H1 (cell line): ENCODE data around the gene EDA. TPM values are rescaled to one million over a fixed set of nuclear protein-coding genes. Genes with fewer than 3 reads are reported as not detected.

Experiments
- CTCF ChIA-PET: fragments of 300-600 bp; sonication (Branson Sonifier 250); formaldehyde crosslinking; loops from one replicate; lab custom pipeline; 2021; ENCODE audit not compliant: partially characterized antibody; lab: Charles Lee
- POLR2A ChIA-PET: fragments of 300-600 bp; sonication (Branson Sonifier 250); formaldehyde crosslinking; loops from one replicate; lab custom pipeline; 2021; ENCODE audit warnings: inconsistent platforms; ENCODE audit not compliant: partially characterized antibody; lab: Charles Lee
- DNase-seq, 2 experiments: peaks; one replicate each; pipeline versions ENCODE4 v3.0.0 to v3.0.0-alpha.2; 2010 to 2022; ENCODE audit warnings: low spot score in 2 of 2, low read depth in 1 of 2, mixed read lengths in 1 of 2
- FAIRE-seq: peaks from 2 replicates; lab custom pipeline; 2011; peaks lifted over from hg19 to GRCh38; lab: Jason Lieb, UNC
- H2AFZ ChIP-seq: 2 replicates; pipeline ENCODE4 v1.8.1; 2012; ENCODE audit warnings: low read length, inconsistent platforms
- H2AK5ac ChIP-seq: 2 replicates; pipeline ENCODE4 v1.6.1; 2013; ENCODE audit warnings: low read depth, low read length
- H2BK120ac ChIP-seq: replicated peaks from 2 replicates; pipeline ENCODE3; 2013; ENCODE audit warnings: low read depth, low read length, inconsistent platforms
- H2BK12ac ChIP-seq: 2 replicates; pipeline ENCODE4 v1.6.1; 2013; ENCODE audit warnings: low read depth, low read length
- H2BK15ac ChIP-seq: 2 replicates; pipeline ENCODE4 v1.6.1; 2013; ENCODE audit warnings: low read length
- H2BK20ac ChIP-seq: 2 replicates; pipeline ENCODE4 v1.6.1; 2013; ENCODE audit warnings: low read length
- H2BK5ac ChIP-seq: 2 replicates; pipeline ENCODE4 v1.6.1; 2013; ENCODE audit warnings: low read depth, low read length
- H3K14ac ChIP-seq: 2 replicates; pipeline ENCODE4 v1.6.1; 2013; ENCODE audit warnings: inconsistent platforms; ENCODE audit not compliant: insufficient read length
- H3K18ac ChIP-seq: 2 replicates; pipeline ENCODE4 v1.6.1; 2013; ENCODE audit warnings: low read length; ENCODE audit errors: extremely low read depth
- H3K23ac ChIP-seq: 2 replicates; pipeline ENCODE4 v1.6.1; 2013; ENCODE audit warnings: inconsistent platforms; ENCODE audit not compliant: insufficient read length
- H3K23me2 ChIP-seq: 2 replicates; pipeline ENCODE4 v1.6.1; 2013; ENCODE audit warnings: low read depth, low read length
- H3K27ac ChIP-seq: 2 replicates; pipeline ENCODE4 v1.6.1; 2011; ENCODE audit warnings: low read depth, low read length, inconsistent platforms
- H3K27me3 ChIP-seq, 4 experiments: replicated peaks in 1 of 4; 1 replicate in 1 of 4; 2 replicates in 3 of 4; pipeline versions ENCODE4 v1.6.1 to v1.8.1; 2011 to 2013; ENCODE audit warnings: low read length in 3 of 4, mild to moderate bottlenecking in 3 of 4, inconsistent platforms in 2 of 4, mixed read lengths in 2 of 4, moderate library complexity in 1 of 4; ENCODE audit not compliant: control insufficient read depth in 3 of 4, insufficient read depth in 3 of 4; ENCODE audit errors: extremely low read depth in 1 of 4
- H3K36me3 ChIP-seq, 4 experiments: 2 replicates each; pipeline versions ENCODE4 v1.6.1 to v1.8.1; 2011 to 2013; ENCODE audit warnings: mild to moderate bottlenecking in 4 of 4, low read length in 3 of 4, moderate library complexity in 2 of 4, control low read depth in 1 of 4, inconsistent platforms in 1 of 4; ENCODE audit not compliant: insufficient read depth in 4 of 4, control insufficient read depth in 2 of 4
- H3K4ac ChIP-seq: replicated peaks from 2 replicates; pipeline ENCODE3; 2013; ENCODE audit warnings: low read length, low read depth, mixed read lengths, inconsistent platforms; ENCODE audit not compliant: insufficient read length
- H3K4me1 ChIP-seq, 4 experiments: replicated peaks in 1 of 4; 1 replicate in 1 of 4; 2 replicates in 3 of 4; pipeline versions ENCODE4 v1.6.1 to v1.8.1; 2011 to 2013; ENCODE audit warnings: low read length in 3 of 4, inconsistent platforms in 2 of 4, mixed read lengths in 1 of 4; ENCODE audit not compliant: insufficient read depth in 4 of 4, control insufficient read depth in 3 of 4
- H3K4me2 ChIP-seq, 2 experiments: 2 replicates each; pipeline versions ENCODE4 v1.6.1 to v1.8.1; 2011 to 2013; ENCODE audit warnings: low read depth in 2 of 2, low read length in 2 of 2, control low read depth in 1 of 2, inconsistent platforms in 1 of 2, mild to moderate bottlenecking in 1 of 2; ENCODE audit not compliant: insufficient read depth in 1 of 2
- H3K4me3 ChIP-seq, 4 experiments: fragments of 200-600, 300-600 bp in 1 of 4; sonication (generic), shearing (Covaris generic), sonication (Bioruptor Twin) in 1 of 4; 2 replicates each; pipeline versions ENCODE4 v1.5.1 to v1.8.1; 2011 to 2016; ENCODE audit warnings: low read length in 4 of 4, low read depth in 3 of 4, control low read depth in 2 of 4, inconsistent platforms in 2 of 4, mild to moderate bottlenecking in 2 of 4, mixed read lengths in 1 of 4, moderate library complexity in 1 of 4; ENCODE audit not compliant: insufficient read depth in 2 of 4; ENCODE audit errors: extremely low read depth in 1 of 4
- H3K56ac ChIP-seq: replicated peaks from 2 replicates; pipeline ENCODE3; 2013; ENCODE audit warnings: low read depth, mild to moderate bottlenecking, mixed read lengths, low read length, inconsistent platforms; ENCODE audit not compliant: insufficient read length
- H3K79me1 ChIP-seq: 2 replicates; pipeline ENCODE4 v1.6.1; 2013; ENCODE audit warnings: low read depth, low read length, control low read depth
- H3K79me2 ChIP-seq, 2 experiments: 2 replicates each; pipeline versions ENCODE4 v1.6.1 to v1.8.1; 2012 to 2013; ENCODE audit warnings: low read length in 2 of 2, mild to moderate bottlenecking in 2 of 2, inconsistent platforms in 1 of 2; ENCODE audit not compliant: insufficient read depth in 2 of 2, control insufficient read depth in 1 of 2
- H3K9ac ChIP-seq, 4 experiments: replicated peaks in 1 of 4; 1 replicate in 1 of 4; 2 replicates in 3 of 4; pipeline versions ENCODE4 v1.6.1 to v1.8.1; 2011 to 2013; ENCODE audit warnings: low read depth in 3 of 4, low read length in 3 of 4, control low read depth in 2 of 4, mild to moderate bottlenecking in 2 of 4, moderate library complexity in 2 of 4, inconsistent platforms in 1 of 4; ENCODE audit errors: extremely low read depth in 1 of 4
- H3K9me3 ChIP-seq, 2 experiments: 2 replicates each; pipeline versions ENCODE4 v1.6.1 to v1.8.1; 2012 to 2013; ENCODE audit warnings: mild to moderate bottlenecking in 2 of 2, moderate library complexity in 2 of 2, control low read depth in 1 of 2, inconsistent platforms in 1 of 2, low read depth in 1 of 2, low read length in 1 of 2, mixed read lengths in 1 of 2; ENCODE audit not compliant: insufficient read depth in 2 of 2
- H4K20me1 ChIP-seq, 2 experiments: replicated peaks in 1 of 2; 2 replicates each; pipeline versions ENCODE3 to v1.8.1; 2011 to 2013; ENCODE audit warnings: inconsistent platforms in 2 of 2, low read length in 2 of 2, mild to moderate bottlenecking in 1 of 2; ENCODE audit not compliant: insufficient read depth in 2 of 2, control insufficient read depth in 1 of 2
- H4K5ac ChIP-seq: 2 replicates; pipeline ENCODE4 v1.6.1; 2013; ENCODE audit warnings: low read length, low read depth, mixed read lengths, inconsistent platforms; ENCODE audit not compliant: insufficient read length
- H4K8ac ChIP-seq: 2 replicates; pipeline ENCODE4 v1.8.0; 2013; ENCODE audit warnings: mild to moderate bottlenecking, moderate library complexity, low read length, inconsistent platforms; ENCODE audit not compliant: insufficient read depth; ENCODE audit errors: extremely low read depth
- H4K91ac ChIP-seq: replicated peaks from 2 replicates; pipeline ENCODE3; 2013; ENCODE audit warnings: low read length, mixed read lengths, inconsistent platforms; ENCODE audit not compliant: insufficient read length
- BCL11A ChIP-seq, 2 experiments: IDR thresholded peaks; one replicate each; pipeline ENCODE4 v1.6.1; 2011; ENCODE audit warnings: low read depth in 2 of 2, low read length in 2 of 2, mild to moderate bottlenecking in 2 of 2
- EP300 ChIP-seq, 2 experiments: IDR thresholded peaks; 1 replicate in 1 of 2; 2 replicates in 1 of 2; pipeline ENCODE4 v1.6.1; 2011 to 2012; ENCODE audit warnings: low read depth in 2 of 2, low read length in 2 of 2, mild to moderate bottlenecking in 2 of 2, borderline replicate concordance in 1 of 2, inconsistent platforms in 1 of 2, moderate library complexity in 1 of 2
- FOSL1 ChIP-seq: IDR thresholded peaks from 2 replicates; pipeline ENCODE4 v1.6.1; 2011; ENCODE audit warnings: mild to moderate bottlenecking, low read depth, low read length, moderate library complexity; ENCODE audit not compliant: insufficient read depth
- GTF2F1 ChIP-seq: IDR thresholded peaks from 2 replicates; pipeline ENCODE4 v1.6.1; 2012; ENCODE audit warnings: low read depth, low read length, improper control_type of control experiment, borderline replicate concordance
- HDAC6 ChIP-seq: IDR thresholded peaks from one replicate; pipeline ENCODE4 v1.7.1; 2012; ENCODE audit warnings: low read depth, mild to moderate bottlenecking, inconsistent platforms, low read length, moderate library complexity
- KDM1A ChIP-seq: fragments of 200-600, 300-600 bp; sonication (generic); IDR thresholded peaks from 2 replicates; pipeline ENCODE4 v1.7.1; 2016; ENCODE audit warnings: mild to moderate bottlenecking, low read length, borderline replicate concordance
- POLR2AphosphoS5 ChIP-seq: IDR thresholded peaks from 2 replicates; pipeline ENCODE4 v1.6.1; 2011; ENCODE audit warnings: low read depth, low read length
- RFX5 ChIP-seq: IDR thresholded peaks from 2 replicates; pipeline ENCODE4 v1.6.1; 2011; ENCODE audit warnings: low read depth, low read length, improper control_type of control experiment, borderline replicate concordance
- SRF ChIP-seq: IDR thresholded peaks from 2 replicates; pipeline ENCODE4 v1.6.1; 2011; ENCODE audit warnings: mild to moderate bottlenecking, low read depth, low read length, moderate library complexity
- TAF1 ChIP-seq: IDR thresholded peaks from 2 replicates; pipeline ENCODE4 v1.6.1; 2011; ENCODE audit warnings: mild to moderate bottlenecking, low read depth, low read length
- TCF12 ChIP-seq: IDR thresholded peaks from 2 replicates; pipeline ENCODE4 v1.6.1; 2011; ENCODE audit warnings: low read depth, mild to moderate bottlenecking, low read length
- WGBS, 2 experiments: shearing (Covaris generic) in 1 of 2; methylation state at CpG; one replicate each; pipeline versions ENCODE4 v1.1.6 to v1.1.7; 2013 to 2015; ENCODE audit warnings: low lambda C conversion rate in 2 of 2, mixed read lengths in 2 of 2, inconsistent platforms in 1 of 2, low coverage in 1 of 2, missing lambda C conversion rate in 1 of 2; ENCODE audit not compliant: insufficient replicate concordance in 2 of 2, insufficient coverage in 1 of 2, insufficient read length in 1 of 2; ENCODE audit errors: extremely low coverage in 1 of 2, missing lambda C conversion rate in 1 of 2; 5-methylcytosine and 5-hydroxymethylcytosine counted together
- polyA plus RNA-seq, 7 experiments: library from polyadenylated mRNA; depleted of rRNA in 3 of 7; stranded (reverse) in 5 of 7; unstranded in 2 of 7; fragments of >200 nt in 5 of 7; fragments of 200-250 nt in 2 of 7; gene quantifications; 1 replicate in 5 of 7; 2 replicates in 1 of 7; 4 replicates in 1 of 7; pipeline versions ENCODE4 v1.2.1 to v1.2.3, GENCODE V29; 2011 to 2013; ENCODE audit warnings: missing spikeins in 2 of 7, mixed read lengths in 2 of 7
- total RNA-seq: library from RNA; stranded (reverse); fragmentation: NEBNext Ultra II Directional; extraction: Animal tissue kit (Norgen Biotek cat#: 25700); gene quantifications from 2 replicates; pipeline ENCODE4 v1.2.1, GENCODE V29; 2021
- TF ChIP-seq, protein P1 (sequence below): IDR thresholded peaks from 2 replicates; pipeline ENCODE4 v1.6.1; 2012; ENCODE audit warnings: low read length, inconsistent platforms

Gene EDA
- total and polyA plus RNA-seq, 2 of the 8 experiments (the other 6 are each of a cell fraction or from before 2014, with no cell fraction given), result 7.5 to 10.5 TPM

DNA sequence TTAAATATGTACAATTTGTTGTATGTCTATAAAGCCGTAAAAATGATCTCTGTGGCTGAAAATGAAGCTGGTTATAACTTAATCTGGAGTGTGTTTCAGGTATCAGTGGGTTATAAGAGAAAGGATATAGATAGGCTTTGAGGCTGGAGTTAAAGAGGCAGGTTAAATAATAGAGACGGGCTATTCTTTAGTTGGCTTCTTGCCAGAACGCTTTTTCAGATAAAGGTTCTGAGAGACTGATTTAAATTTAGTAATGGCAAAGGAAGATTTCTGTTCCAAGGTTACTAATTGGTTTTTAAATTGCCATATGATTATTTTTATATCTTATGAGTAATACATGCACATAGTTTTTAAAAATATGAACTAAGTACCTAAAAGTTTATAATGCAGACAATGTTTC lies 316.4 kb downstream of the EDA start:
- no peaks in the 10 kb centered on the region for H3K79me1 ChIP-seq
- H2BK5ac ChIP-seq, result no peak overlapping the region
- no peaks in the 10 kb centered on the region for H3K36me3 ChIP-seq
- H3K23me2 ChIP-seq, result no peaks in the 10 kb centered on the region
- no peak overlapping the region for H3K23ac ChIP-seq
- H2BK15ac ChIP-seq, result no peak overlapping the region
- no peak overlapping the region for H3K56ac ChIP-seq
- ChIA-PET POLR2A (no interaction called here), CTCF (no interaction called here)
- H2BK120ac ChIP-seq, result no peak overlapping the region
- no peak overlapping the region for H3K4ac ChIP-seq
- H4K5ac ChIP-seq, result no peak overlapping the region
- no peak overlapping the region for H3K18ac ChIP-seq
- H4K91ac ChIP-seq, result no peak overlapping the region
- no peak overlapping the region for H2BK20ac ChIP-seq
- H3K4me1 ChIP-seq, result no peaks in the 10 kb centered on the region
- no peaks in the 10 kb centered on the region for H4K20me1 ChIP-seq
- no peak for DNase-seq
- H3K27me3 ChIP-seq, result no peaks in the 10 kb centered on the region
- no peak for TF ChIP-seq HDAC6
- TF ChIP-seq BCL11A (IDR thresholded peaks at IDR 0.05; ENCODE audit: low read depth in 2 of 2, low read length in 2 of 2), result no peak
- no peak for TF ChIP-seq GTF2F1
- TF ChIP-seq TAF1, result no peak
- TF ChIP-seq RFX5, result no peak
- no peak for TF ChIP-seq TCF12
- no peak for TF ChIP-seq FOSL1
- TF ChIP-seq, protein P1, sequence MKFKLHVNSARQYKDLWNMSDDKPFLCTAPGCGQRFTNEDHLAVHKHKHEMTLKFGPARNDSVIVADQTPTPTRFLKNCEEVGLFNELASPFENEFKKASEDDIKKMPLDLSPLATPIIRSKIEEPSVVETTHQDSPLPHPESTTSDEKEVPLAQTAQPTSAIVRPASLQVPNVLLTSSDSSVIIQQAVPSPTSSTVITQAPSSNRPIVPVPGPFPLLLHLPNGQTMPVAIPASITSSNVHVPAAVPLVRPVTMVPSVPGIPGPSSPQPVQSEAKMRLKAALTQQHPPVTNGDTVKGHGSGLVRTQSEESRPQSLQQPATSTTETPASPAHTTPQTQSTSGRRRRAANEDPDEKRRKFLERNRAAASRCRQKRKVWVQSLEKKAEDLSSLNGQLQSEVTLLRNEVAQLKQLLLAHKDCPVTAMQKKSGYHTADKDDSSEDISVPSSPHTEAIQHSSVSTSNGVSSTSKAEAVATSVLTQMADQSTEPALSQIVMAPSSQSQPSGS, result no peak
- TF ChIP-seq SRF, result no peak
- TF ChIP-seq KDM1A, result no peak
- no peak for TF ChIP-seq POLR2AphosphoS5
- TF ChIP-seq EP300 (IDR thresholded peaks at IDR 0.05; ENCODE audit: borderline replicate concordance in 1 of 2, low read depth in 2 of 2, low read length in 2 of 2), result no peak
- no peak overlapping the region for H2BK12ac ChIP-seq
- H3K27ac ChIP-seq, result no peak overlapping the region
- H3K4me2 ChIP-seq, result no peak overlapping the region
- no peak overlapping the region for H3K9ac ChIP-seq
- no peaks in the 10 kb centered on the region for H3K9me3 ChIP-seq
- 97% methylated on average over 3 of the region's 3 CpGs; no CpG with 5 or more reads in 1 of the 2 experiments for WGBS, 2 experiments
- H2AK5ac ChIP-seq, result no peak overlapping the region
- no peak overlapping the region for H2AFZ ChIP-seq
- H4K8ac ChIP-seq, result no peak overlapping the region
- no peak overlapping the region for H3K4me3 ChIP-seq
- H3K14ac ChIP-seq, result no peak overlapping the region
- H3K79me2 ChIP-seq, result no peaks in the 10 kb centered on the region
- FAIRE-seq, result no peak
